Femur (tissue), 1 donor: ENCODE data around the gene PLXNA2.

Source experiments
- DNase-seq: peaks from one replicate; pipeline ENCODE4 v3.0.0-alpha.2; 2017

The PLXNA2 gene

GRCh38 chr1:208243967-208244916, at the start of gene PLXNA2:
Gene PLXNA2, minus strand, starts transcription at chr1:208244384. Its CDS starts 26,462 bp downstream, at chr1:208217922.
- DNase-seq = peak; percentile 83

GRCh38 chr1:208292908-208293307, 48.7 kb upstream of the PLXNA2 start:
- DNase-seq = no peak

GRCh38 chr1:208291923-208292711, 47.9 kb upstream of the PLXNA2 start:
- no peak for DNase-seq

GRCh38 chr1:208291129-208291528, 46.9 kb upstream of the PLXNA2 start:
- DNase-seq = no peak

GRCh38 chr1:208289716-208290115, 45.5 kb upstream of the PLXNA2 start:
- no peak for DNase-seq

GRCh38 chr1:208288495-208288894, 44.3 kb upstream of the PLXNA2 start:
- no peak for DNase-seq

- no peak for DNase-seq
Measured at GRCh38 chr1:208280681-208281450, 36.7 kb upstream of the PLXNA2 start.

GRCh38 chr1:208279826-208280588, 35.8 kb upstream of the PLXNA2 start:
- DNase-seq = no peak

GRCh38 chr1:208278638-208279037, 34.5 kb upstream of the PLXNA2 start:
- no peak for DNase-seq

- DNase-seq = no peak
Measured at GRCh38 chr1:208276757-208277435, 32.7 kb upstream of the PLXNA2 start.

- DNase-seq = no peak
Measured at GRCh38 chr1:208275083-208275482, 30.9 kb upstream of the PLXNA2 start.

- no peak for DNase-seq
Measured at GRCh38 chr1:208273386-208274017, 29.3 kb upstream of the PLXNA2 start.

GRCh38 chr1:208272713-208273112, 28.5 kb upstream of the PLXNA2 start:
- no peak for DNase-seq

- no peak for DNase-seq
Measured at GRCh38 chr1:208272311-208272710, 28.1 kb upstream of the PLXNA2 start.

GRCh38 chr1:208271236-208271635, 27.1 kb upstream of the PLXNA2 start:
- DNase-seq = no peak

- DNase-seq = no peak
Measured at GRCh38 chr1:208270651-208271141, 26.5 kb upstream of the PLXNA2 start.

- no peak for DNase-seq
Measured at GRCh38 chr1:208269338-208269666, 25.1 kb upstream of the PLXNA2 start.

- DNase-seq = no peak
Measured at GRCh38 chr1:208268541-208269337, 24.6 kb upstream of the PLXNA2 start.

- DNase-seq = no peak
Measured at GRCh38 chr1:208265525-208265924, 21.3 kb upstream of the PLXNA2 start.

GRCh38 chr1:208265122-208265469, 20.9 kb upstream of the PLXNA2 start:
- no peak for DNase-seq
